HAP-1 (cell line): ENCODE measurements around the gene EHF.

Experiments
- DNase-seq, 2 experiments: peaks; one replicate each; pipeline ENCODE4 v3.0.0-alpha.2; 2016 to 2020; ENCODE audit warnings: low spot score in 2 of 2
- H3K27me3 ChIP-seq: fragments of 250-450 bp; sonication (Bioruptor Pico); 2 replicates; pipeline ENCODE4 v1.5.1; 2020; ENCODE audit warnings: low read depth, mild to moderate bottlenecking, moderate library complexity
- H3K36me3 ChIP-seq: fragments of 250-450 bp; sonication (Bioruptor Pico); replicated peaks from 2 replicates; pipeline ENCODE4 v1.5.1; 2020; ENCODE audit warnings: mild to moderate bottlenecking
- H3K4me1 ChIP-seq: fragments of 250-450 bp; sonication (Bioruptor Pico); 2 replicates; pipeline ENCODE4 v1.5.1; 2020; ENCODE audit warnings: mild to moderate bottlenecking
- H3K4me3 ChIP-seq: fragments of 250-450 bp; sonication (Bioruptor Pico); 2 replicates; pipeline ENCODE4 v1.5.1; 2020; ENCODE audit warnings: mild to moderate bottlenecking, moderate library complexity
- H3K9me3 ChIP-seq: fragments of 250-450 bp; sonication (Bioruptor Pico); 2 replicates; pipeline ENCODE4 v1.5.1; 2020; ENCODE audit warnings: mild to moderate bottlenecking, moderate library complexity
- in situ Hi-C: fragments of 300-500 bp; cut with MboI; formaldehyde crosslinking; loops from 3 replicates; pipeline ENCODE4 v1.14.3; 2020; ENCODE audit warnings: low sequenced_read_pairs, inconsistent platforms, mixed read lengths

The EHF gene

GRCh38 chr11:34620820-34621792, at the start of gene EHF:
Gene EHF, plus strand, starts transcription at chr11:34621093. Its CDS starts 21,538 bp downstream, at chr11:34642631.
- H3K27me3 ChIP-seq: no peaks in the 10 kb centered on the region
- H3K4me1 ChIP-seq: no peaks in the 10 kb centered on the region
- H3K4me3 ChIP-seq: no peak within 1 kb of the TSS
- no peak for DNase-seq
- H3K9me3 ChIP-seq: no peaks in the 10 kb centered on the region
- in situ Hi-C loops: no loop called here
- H3K36me3 ChIP-seq: no peaks in the 10 kb centered on the region

GRCh38 chr11:34573537-34573936, 47.4 kb upstream of the EHF start:
- DNase-seq: no peak
- no peaks in the 10 kb centered on the region for H3K9me3 ChIP-seq
- H3K36me3 ChIP-seq: no peaks in the 10 kb centered on the region
- in situ Hi-C loops: no loop called here
- H3K4me3 ChIP-seq: no peak overlapping the region
- H3K4me1 ChIP-seq: no peaks in the 10 kb centered on the region
- peaks cover 11% of the 10 kb centered on the region for H3K27me3 ChIP-seq

- in situ Hi-C loops: loop anchor here (25.0 kb wide), 1 partner anchor 812 kb away; no protein-coding TSS in a partner anchor
- no peak for DNase-seq
- H3K4me3 ChIP-seq: no peak overlapping the region
- no peaks in the 10 kb centered on the region for H3K36me3 ChIP-seq
- H3K9me3 ChIP-seq: no peaks in the 10 kb centered on the region
- no peaks in the 10 kb centered on the region for H3K4me1 ChIP-seq
- peaks cover 16% of the 10 kb centered on the region for H3K27me3 ChIP-seq
Observed at GRCh38 chr11:34575261-34575660, 45.6 kb upstream of the EHF start.

GRCh38 chr11:34575671-34576070, 45.2 kb upstream of the EHF start:
- peaks cover 14% of the 10 kb centered on the region for H3K27me3 ChIP-seq
- H3K9me3 ChIP-seq: no peaks in the 10 kb centered on the region
- H3K4me3 ChIP-seq: no peak overlapping the region
- H3K4me1 ChIP-seq: no peaks in the 10 kb centered on the region
- DNase-seq: no peak
- in situ Hi-C loops: loop anchor here (25.0 kb wide), 1 partner anchor 812 kb away; no protein-coding TSS in a partner anchor
- no peaks in the 10 kb centered on the region for H3K36me3 ChIP-seq

GRCh38 chr11:34576331-34576730, 44.6 kb upstream of the EHF start:
- H3K4me1 ChIP-seq: no peaks in the 10 kb centered on the region
- H3K36me3 ChIP-seq: no peaks in the 10 kb centered on the region
- no peak for DNase-seq
- peaks cover 14% of the 10 kb centered on the region for H3K27me3 ChIP-seq
- no peak overlapping the region for H3K4me3 ChIP-seq
- in situ Hi-C loops: loop anchor here (25.0 kb wide), 1 partner anchor 811 kb away; no protein-coding TSS in a partner anchor
- no peaks in the 10 kb centered on the region for H3K9me3 ChIP-seq

GRCh38 chr11:34583818-34584217, 37.1 kb upstream of the EHF start:
- H3K36me3 ChIP-seq: no peaks in the 10 kb centered on the region
- in situ Hi-C loops: loop anchor here (25.0 kb wide), 1 partner anchor 803 kb away; no protein-coding TSS in a partner anchor
- H3K9me3 ChIP-seq: no peaks in the 10 kb centered on the region
- no peak overlapping the region for H3K4me3 ChIP-seq
- peaks cover 5% of the 10 kb centered on the region; the same call in 1 of the 2 replicates for H3K4me1 ChIP-seq
- DNase-seq: no peak
- H3K27me3 ChIP-seq: peaks cover 2% of the 10 kb centered on the region; the same call in 1 of the 2 replicates

GRCh38 chr11:34585304-34585734, 35.6 kb upstream of the EHF start:
- peaks cover 5% of the 10 kb centered on the region; the same call in 1 of the 2 replicates for H3K4me1 ChIP-seq
- in situ Hi-C loops: loop anchor here (5.0 to 25.0 kb wide), 2 partner anchors 307 to 802 kb away; no protein-coding TSS in a partner anchor

GRCh38 chr11:34585735-34586487, 35.0 kb upstream of the EHF start:
- no peak overlapping the region for H3K4me3 ChIP-seq
- DNase-seq: peak in 1 of 2 experiments; percentile 79
- no peaks in the 10 kb centered on the region for H3K36me3 ChIP-seq
- in situ Hi-C loops: loop anchor here (5.0 to 25.0 kb wide), 2 partner anchors 306 to 801 kb away; no protein-coding TSS in a partner anchor
- no peaks in the 10 kb centered on the region for H3K9me3 ChIP-seq
- no peaks in the 10 kb centered on the region for H3K27me3 ChIP-seq
- H3K4me1 ChIP-seq: peaks cover 5% of the 10 kb centered on the region; the same call in 1 of the 2 replicates

More at GRCh38 chr11:34585304-34585734, 35.6 kb upstream of the EHF start:
- Histone ChIP-seq H3K36me3 (no peaks in the 10 kb centered on the region), H3K9me3 (no peaks in the 10 kb centered on the region), H3K27me3 (no peaks in the 10 kb centered on the region), H3K4me3 (no peak overlapping the region)
- DNase-seq: no peak

- in situ Hi-C loops: loop anchor here (5.0 to 25.0 kb wide), 2 partner anchors 306 to 801 kb away; no protein-coding TSS in a partner anchor
- no peak for DNase-seq
- no peaks in the 10 kb centered on the region for H3K9me3 ChIP-seq
Observed at GRCh38 chr11:34586488-34587281, 34.2 kb upstream of the EHF start.

GRCh38 chr11:34587282-34587677, 33.6 kb upstream of the EHF start:
- in situ Hi-C loops: loop anchor here (5.0 to 25.0 kb wide), 2 partner anchors 305 to 800 kb away; no protein-coding TSS in a partner anchor
- DNase-seq: no peak
- no peak overlapping the region for H3K4me3 ChIP-seq
- H3K4me1 ChIP-seq: peaks cover 5% of the 10 kb centered on the region; the same call in 1 of the 2 replicates
- no peaks in the 10 kb centered on the region for H3K36me3 ChIP-seq
- H3K9me3 ChIP-seq: no peaks in the 10 kb centered on the region
- H3K27me3 ChIP-seq: no peaks in the 10 kb centered on the region

More at GRCh38 chr11:34586488-34587281, 34.2 kb upstream of the EHF start:
- Histone ChIP-seq H3K4me1 (peaks cover 5% of the 10 kb centered on the region; the same call in 1 of the 2 replicates), H3K4me3 (no peak overlapping the region), H3K27me3 (no peaks in the 10 kb centered on the region), H3K36me3 (no peaks in the 10 kb centered on the region)

GRCh38 chr11:34588023-34588422, 32.9 kb upstream of the EHF start:
- Histone ChIP-seq H3K4me3 (no peak overlapping the region), H3K36me3 (no peaks in the 10 kb centered on the region), H3K4me1 (peaks cover 5% of the 10 kb centered on the region; the same call in 1 of the 2 replicates), H3K27me3 (no peaks in the 10 kb centered on the region), H3K9me3 (no peaks in the 10 kb centered on the region)
- in situ Hi-C loops: loop anchor here (5.0 to 25.0 kb wide), 2 partner anchors 304 to 799 kb away; no protein-coding TSS in a partner anchor
- DNase-seq: no peak

- H3K27me3 ChIP-seq: no peaks in the 10 kb centered on the region
- peaks cover 5% of the 10 kb centered on the region; the same call in 1 of the 2 replicates for H3K4me1 ChIP-seq
- in situ Hi-C loops: loop anchor here (5.0 to 25.0 kb wide), 2 partner anchors 304 to 799 kb away; no protein-coding TSS in a partner anchor
- H3K36me3 ChIP-seq: no peaks in the 10 kb centered on the region
- no peak for DNase-seq
- no peaks in the 10 kb centered on the region for H3K9me3 ChIP-seq
- no peak overlapping the region for H3K4me3 ChIP-seq
Observed at GRCh38 chr11:34588701-34589100, 32.2 kb upstream of the EHF start.
